NCI-H1105 (cell line): Measurements from ENCODE around the gene CD58.

ENCODE experiments used
- DNase-seq: peaks from one replicate; lab custom pipeline; 2025; lab: John Stamatoyannopoulos, UW

CD58 gene

GRCh38 chr1:116493484-116494352, 77.1 kb downstream of the CD58 start:
- DNase-seq, result no peak

- no peak for DNase-seq
Measured at GRCh38 chr1:116493036-116493435, 77.8 kb downstream of the CD58 start.

- no peak for DNase-seq
Measured at GRCh38 chr1:116492358-116492811, 78.4 kb downstream of the CD58 start.

- no peak for DNase-seq
Measured at GRCh38 chr1:116491700-116492357, 79.0 kb downstream of the CD58 start.

- DNase-seq, result no peak
Measured at GRCh38 chr1:116490588-116490987, 80.2 kb downstream of the CD58 start.

- no peak for DNase-seq
Measured at GRCh38 chr1:116489231-116489697, 81.6 kb downstream of the CD58 start.

GRCh38 chr1:116488071-116488470, 82.8 kb downstream of the CD58 start:
- no peak for DNase-seq

- DNase-seq, result no peak
Measured at GRCh38 chr1:116487583-116487982, 83.2 kb downstream of the CD58 start.

- no peak for DNase-seq
Measured at GRCh38 chr1:116487031-116487430, 83.8 kb downstream of the CD58 start.

GRCh38 chr1:116486424-116486823, 84.4 kb downstream of the CD58 start:
- DNase-seq, result no peak

GRCh38 chr1:116485976-116486375, 84.8 kb downstream of the CD58 start:
- no peak for DNase-seq

- peak; percentile 82 for DNase-seq
Measured at GRCh38 chr1:116485071-116485735, 85.6 kb downstream of the CD58 start.

- DNase-seq, result no peak
Measured at GRCh38 chr1:116483481-116484309, 87.1 kb downstream of the CD58 start.

- no peak for DNase-seq
Measured at GRCh38 chr1:116482490-116482889, 88.3 kb downstream of the CD58 start.

GRCh38 chr1:116481934-116482333, 88.9 kb downstream of the CD58 start:
- DNase-seq, result no peak

- DNase-seq, result no peak
Measured at GRCh38 chr1:116478621-116479020, 92.2 kb downstream of the CD58 start.

GRCh38 chr1:116477429-116477828, 93.4 kb downstream of the CD58 start:
- DNase-seq, result no peak

- DNase-seq, result no peak
Measured at GRCh38 chr1:116476321-116476720, 94.5 kb downstream of the CD58 start.

GRCh38 chr1:116475850-116476218, 95.0 kb downstream of the CD58 start:
- no peak for DNase-seq

GRCh38 chr1:116474921-116475849, 95.6 kb downstream of the CD58 start:
- no peak for DNase-seq
